Calu3 (cell line): ENCODE data around the gene ZNF148. TPM values are rescaled to one million over a fixed set of nuclear protein-coding genes. Genes with fewer than 3 reads are reported as not detected.
"Not testable (repeated sequence)": the region's sequence is repeated elsewhere in the genome, so short reads cannot be mapped to it uniquely, and the experiment has no call there.

Experiments
- BruUV-seq: library from RNA; stranded (reverse); fragments of 400-500 nt; replicated peaks from 2 replicates; lab custom pipeline; 2021; lab: Mats Ljungman, UMichigan
- CTCF ChIA-PET: fragments of 300-600 bp; sonication (Branson Sonifier 250); formaldehyde crosslinking; loops from one replicate; lab custom pipeline; 2022; ENCODE audit warnings: antibody characterized with exemption; lab: Charles Lee
- DNase-seq: peaks from one replicate; pipeline ENCODE4 v3.0.0; 2022
- H3K27ac Mint-ChIP-seq: one replicate; pipeline ENCODE4 v1.8.0; 2022; ENCODE audit warnings: mixed read lengths; ENCODE audit not compliant: unreplicated experiment
- H3K27me3 Mint-ChIP-seq: one replicate; pipeline ENCODE4 v1.8.0; 2022; ENCODE audit warnings: mixed read lengths; ENCODE audit not compliant: unreplicated experiment
- H3K36me3 Mint-ChIP-seq: one replicate; pipeline ENCODE4 v1.8.0; 2022; ENCODE audit warnings: mild to moderate bottlenecking, moderate library complexity, mixed read lengths; ENCODE audit not compliant: insufficient read depth, unreplicated experiment
- H3K4me1 Mint-ChIP-seq: one replicate; pipeline ENCODE4 v1.8.0; 2022; ENCODE audit warnings: mild to moderate bottlenecking, low read depth, mixed read lengths; ENCODE audit not compliant: unreplicated experiment
- H3K4me3 Mint-ChIP-seq: one replicate; pipeline ENCODE4 v1.8.0; 2022; ENCODE audit warnings: mild to moderate bottlenecking, low read depth, moderate library complexity, mixed read lengths; ENCODE audit not compliant: unreplicated experiment
- H3K9me3 Mint-ChIP-seq: one replicate; pipeline ENCODE4 v1.8.0; 2022; ENCODE audit warnings: low read depth, mixed read lengths; ENCODE audit not compliant: unreplicated experiment
- intact Hi-C: fragments of 100-400 bp; cut with micrococcal nuclease; formaldehyde crosslinking; loops from one replicate; pipeline ENCODE4 v1.10.0; 2022; ENCODE audit not compliant: unreplicated experiment
- total RNA-seq: library from RNA; stranded (reverse); gene quantifications from 2 replicates; pipeline ENCODE4 v1.2.3, GENCODE V29; 2022
- TF ChIP-seq, protein P1 (sequence below): fragments of 200-600 bp; IDR thresholded peaks from one replicate; pipeline ENCODE4 v1.8.0; 2022; ENCODE audit warnings: antibody characterized with exemption; ENCODE audit not compliant: unreplicated experiment

Gene ZNF148
- total RNA-seq, 1 experiment from 2014 or later: 55.0 TPM

DNA sequence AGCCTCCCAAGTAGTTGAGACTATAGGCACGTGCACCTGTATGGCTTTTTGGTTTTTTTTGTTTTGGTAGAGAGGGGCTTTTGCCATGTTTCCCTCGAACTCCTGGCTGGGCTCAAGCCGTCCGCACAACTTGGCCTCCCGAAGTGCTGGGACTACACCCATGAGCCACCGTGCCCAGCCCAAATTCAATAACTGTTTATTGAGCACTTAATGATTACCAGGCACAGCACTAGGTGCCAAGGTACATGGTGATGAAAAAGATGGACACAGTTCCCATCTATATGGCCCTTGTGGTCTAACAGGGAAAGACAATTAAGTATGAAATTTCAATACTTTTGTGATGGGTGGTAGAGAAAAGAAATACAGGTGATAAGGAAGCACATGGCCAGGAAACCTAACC is 35.8 kb upstream of the ZNF148 start:
- Mint-ChIP-seq H3K4me1 (no peaks in the 10 kb centered on the region), H3K36me3 (no peaks in the 10 kb centered on the region), H3K27me3 (peaks cover 65% of the 10 kb centered on the region), H3K4me3 (no peak overlapping the region), H3K27ac (no peak overlapping the region), H3K9me3 (no peaks in the 10 kb centered on the region)
- CTCF ChIA-PET: no interaction called here
- intact Hi-C loops: no loop called here
- DNase-seq: no peak
- TF ChIP-seq, protein P1, sequence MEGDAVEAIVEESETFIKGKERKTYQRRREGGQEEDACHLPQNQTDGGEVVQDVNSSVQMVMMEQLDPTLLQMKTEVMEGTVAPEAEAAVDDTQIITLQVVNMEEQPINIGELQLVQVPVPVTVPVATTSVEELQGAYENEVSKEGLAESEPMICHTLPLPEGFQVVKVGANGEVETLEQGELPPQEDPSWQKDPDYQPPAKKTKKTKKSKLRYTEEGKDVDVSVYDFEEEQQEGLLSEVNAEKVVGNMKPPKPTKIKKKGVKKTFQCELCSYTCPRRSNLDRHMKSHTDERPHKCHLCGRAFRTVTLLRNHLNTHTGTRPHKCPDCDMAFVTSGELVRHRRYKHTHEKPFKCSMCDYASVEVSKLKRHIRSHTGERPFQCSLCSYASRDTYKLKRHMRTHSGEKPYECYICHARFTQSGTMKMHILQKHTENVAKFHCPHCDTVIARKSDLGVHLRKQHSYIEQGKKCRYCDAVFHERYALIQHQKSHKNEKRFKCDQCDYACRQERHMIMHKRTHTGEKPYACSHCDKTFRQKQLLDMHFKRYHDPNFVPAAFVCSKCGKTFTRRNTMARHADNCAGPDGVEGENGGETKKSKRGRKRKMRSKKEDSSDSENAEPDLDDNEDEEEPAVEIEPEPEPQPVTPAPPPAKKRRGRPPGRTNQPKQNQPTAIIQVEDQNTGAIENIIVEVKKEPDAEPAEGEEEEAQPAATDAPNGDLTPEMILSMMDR: no peak
- BruUV-seq: no TSS peak

DNA sequence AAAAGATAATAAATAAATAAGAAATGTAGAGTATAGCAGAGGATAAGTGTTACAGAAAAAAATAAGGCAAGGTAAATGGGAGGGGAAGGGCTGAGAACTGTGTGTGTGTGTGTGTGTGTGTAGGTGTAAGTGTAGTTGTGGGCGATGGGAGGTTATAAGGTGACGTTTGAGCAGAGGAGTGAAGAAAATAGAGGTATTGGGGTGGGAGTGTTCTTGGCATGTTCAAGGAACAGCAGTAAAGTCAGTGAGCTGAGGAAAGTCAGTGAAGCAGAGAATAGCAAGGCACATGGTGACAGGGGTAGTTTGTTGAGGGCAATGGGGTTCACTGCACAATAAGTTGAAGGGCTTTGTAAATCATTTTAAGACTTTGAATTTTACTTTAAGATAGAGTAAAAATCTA is 30.9 kb upstream of the ZNF148 start:
- CTCF ChIA-PET: no interaction called here
- H3K27me3 Mint-ChIP-seq: peaks cover 50% of the 10 kb centered on the region
- BruUV-seq: no TSS peak
- no peaks in the 10 kb centered on the region for H3K9me3 Mint-ChIP-seq
- H3K4me1 Mint-ChIP-seq: no peaks in the 10 kb centered on the region
- no peak overlapping the region for H3K27ac Mint-ChIP-seq
- no peaks in the 10 kb centered on the region for H3K36me3 Mint-ChIP-seq
- no peak overlapping the region for H3K4me3 Mint-ChIP-seq
- TF ChIP-seq, protein P1: no peak
- intact Hi-C loops: no loop called here
- DNase-seq: no peak

DNA sequence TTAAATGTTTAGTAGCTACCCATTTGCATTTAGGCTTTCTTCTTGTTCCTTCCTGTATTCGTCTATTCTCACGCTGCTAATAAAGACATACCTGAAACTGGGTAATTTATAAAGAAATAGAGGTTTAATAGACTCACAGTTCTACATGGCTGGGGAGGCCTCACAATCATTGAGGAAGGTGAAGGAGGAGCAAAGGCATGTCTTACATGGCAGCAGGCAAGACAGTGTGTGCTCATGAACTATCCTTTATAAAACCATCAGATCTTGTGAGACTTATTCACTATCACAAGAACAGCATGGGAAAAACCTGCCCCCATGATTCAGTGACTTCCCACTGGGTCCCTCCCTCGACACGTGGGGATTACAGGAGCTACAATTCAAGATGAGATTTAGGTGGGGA is 30.4 kb upstream of the ZNF148 start:
- H3K4me3 Mint-ChIP-seq, CTCF ChIA-PET, H3K4me1 Mint-ChIP-seq, BruUV-seq, H3K27ac Mint-ChIP-seq, DNase-seq, H3K36me3 Mint-ChIP-seq, intact Hi-C loops, H3K9me3 Mint-ChIP-seq: not testable (repeated sequence)
- peaks cover 50% of the 10 kb centered on the region for H3K27me3 Mint-ChIP-seq

DNA sequence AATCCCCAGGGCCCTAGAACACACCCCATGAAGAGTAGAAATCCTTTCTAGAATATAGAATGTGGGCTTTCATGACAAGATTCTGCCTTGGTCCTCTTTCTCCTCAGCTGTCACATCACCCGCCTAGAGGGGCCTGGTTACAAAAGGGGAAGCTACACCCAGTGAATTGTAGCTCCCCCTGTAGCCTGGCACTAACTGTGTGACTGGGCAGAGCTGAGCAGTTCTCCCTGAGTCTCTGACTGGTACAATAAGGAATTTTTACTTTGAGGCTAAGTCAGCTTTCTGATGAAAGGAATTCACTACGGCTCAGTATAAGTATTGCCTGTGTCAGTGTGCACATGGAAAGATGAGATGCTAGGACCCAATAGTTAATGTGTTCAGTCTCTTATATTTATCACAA is 28.7 kb upstream of the ZNF148 start:
- Mint-ChIP-seq H3K27ac (no peak overlapping the region), H3K27me3 (peaks cover 51% of the 10 kb centered on the region), H3K4me3 (no peak overlapping the region), H3K4me1 (no peaks in the 10 kb centered on the region), H3K9me3 (no peaks in the 10 kb centered on the region), H3K36me3 (no peaks in the 10 kb centered on the region)
- no peak for DNase-seq
- no TSS peak for BruUV-seq
- CTCF ChIA-PET: interaction anchor here (0.6 kb wide), 1 partner anchor 412 kb away, joined by 3 read pairs; no protein-coding TSS in a partner anchor
- intact Hi-C loops: no loop called here
- TF ChIP-seq, protein P1: no peak

DNA sequence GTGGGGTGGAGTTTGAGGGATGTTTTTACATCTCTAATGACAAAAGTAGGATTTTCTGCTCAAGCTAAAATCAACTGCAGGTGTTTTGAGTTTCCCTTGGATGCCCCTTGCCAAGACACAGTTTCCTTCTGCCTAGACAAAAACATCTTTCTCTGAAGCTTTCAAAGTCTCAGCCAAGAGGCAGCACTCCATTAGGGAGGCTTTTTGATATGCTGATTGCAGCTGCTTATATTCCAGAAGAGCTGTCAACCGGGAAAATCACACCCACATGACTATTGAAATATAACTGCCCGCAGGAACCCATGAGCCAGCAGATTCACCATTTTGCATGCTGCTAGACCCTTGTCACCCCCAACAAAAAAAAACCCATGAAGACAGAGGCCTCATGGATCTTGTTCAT is 27.5 kb upstream of the ZNF148 start:
- H3K27me3 Mint-ChIP-seq: peaks cover 60% of the 10 kb centered on the region
- no peaks in the 10 kb centered on the region for H3K36me3 Mint-ChIP-seq
- CTCF ChIA-PET: no interaction called here
- BruUV-seq: no TSS peak
- TF ChIP-seq, protein P1: no peak
- no peaks in the 10 kb centered on the region for H3K9me3 Mint-ChIP-seq
- H3K4me3 Mint-ChIP-seq: no peak overlapping the region
- DNase-seq: no peak
- H3K4me1 Mint-ChIP-seq: no peaks in the 10 kb centered on the region
- H3K27ac Mint-ChIP-seq: no peak overlapping the region
- intact Hi-C loops: no loop called here
